Right hindlimb (tissue), 1 donor: Measurements from ENCODE around the gene OR1D2.
"Not testable (repeated sequence)": the region's sequence is repeated elsewhere in the genome, so short reads cannot be mapped to it uniquely, and the experiment has no call there.

Source experiments
- DNase-seq: peaks from one replicate; pipeline ENCODE4 v3.0.0-alpha.2; 2018

OR1D2 gene

GRCh38 chr17:3104322-3104721, at the start of gene OR1D2:
TSS of gene OR1D2 (minus strand) at chr17:3104422. CDS start at chr17:3092996, 11,426 bp downstream.
- no peak for DNase-seq

DNA sequence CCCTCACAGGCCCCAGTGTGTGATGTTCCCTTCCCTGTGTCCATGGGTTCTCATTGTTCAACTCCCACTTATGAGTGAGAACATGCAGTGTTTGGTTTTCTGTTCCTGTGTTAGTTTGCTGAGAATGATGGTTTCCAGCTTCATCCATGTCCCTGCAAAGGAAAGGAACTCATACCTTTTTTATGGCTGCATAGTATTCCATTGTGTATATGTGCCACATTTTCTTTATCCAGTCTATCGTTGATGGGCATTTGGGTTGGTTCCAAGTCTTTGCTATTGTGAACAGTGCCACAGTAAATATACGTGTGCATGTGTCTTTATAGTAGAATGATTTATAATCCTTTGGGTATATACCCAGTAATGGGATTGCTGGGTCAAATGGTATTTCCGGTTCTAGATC, 33.3 kb upstream of the OR1D2 start:
- not testable (repeated sequence) for DNase-seq

GRCh38 chr17:3127451-3127850, 23.2 kb upstream of the OR1D2 start, which contains the start of gene OR1G1:
TSS of gene OR1G1 (minus strand) at chr17:3127551. CDS start at chr17:3127551, 0 bp downstream.
- DNase-seq, result no peak

DNA sequence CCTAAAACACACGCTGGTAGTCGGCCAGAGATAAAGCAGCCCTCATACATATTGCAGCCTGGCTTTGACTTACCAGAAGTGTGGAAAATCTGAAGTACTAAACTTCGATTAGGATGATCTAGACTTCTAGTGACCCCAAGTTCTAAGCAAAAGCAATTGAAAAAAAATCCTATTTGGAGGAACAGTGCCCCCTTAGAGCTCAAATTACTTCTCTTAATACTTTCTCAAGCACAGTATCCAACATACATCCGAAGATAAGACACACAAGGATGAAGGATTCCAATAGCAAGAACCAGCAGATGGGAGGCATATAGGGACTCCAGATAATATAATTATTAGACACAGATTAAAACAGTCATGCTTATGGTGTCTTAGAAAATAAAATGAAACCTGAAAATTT, 30.4 kb downstream of the OR1D2 start:
- DNase-seq, result not testable (repeated sequence)

- DNase-seq, result not testable (repeated sequence)
Observed at GRCh38 chr17:3065192-3065591, 39.0 kb downstream of the OR1D2 start.

GRCh38 chr17:3063507-3063906, 40.7 kb downstream of the OR1D2 start, which contains the start of gene OR1D5:
TSS of gene OR1D5 (minus strand) at chr17:3063607. CDS start at chr17:3063607, 0 bp downstream.
- not testable (repeated sequence) for DNase-seq

- not testable (repeated sequence) for DNase-seq
Observed at GRCh38 chr17:3062824-3063377, 41.3 kb downstream of the OR1D2 start.

DNA sequence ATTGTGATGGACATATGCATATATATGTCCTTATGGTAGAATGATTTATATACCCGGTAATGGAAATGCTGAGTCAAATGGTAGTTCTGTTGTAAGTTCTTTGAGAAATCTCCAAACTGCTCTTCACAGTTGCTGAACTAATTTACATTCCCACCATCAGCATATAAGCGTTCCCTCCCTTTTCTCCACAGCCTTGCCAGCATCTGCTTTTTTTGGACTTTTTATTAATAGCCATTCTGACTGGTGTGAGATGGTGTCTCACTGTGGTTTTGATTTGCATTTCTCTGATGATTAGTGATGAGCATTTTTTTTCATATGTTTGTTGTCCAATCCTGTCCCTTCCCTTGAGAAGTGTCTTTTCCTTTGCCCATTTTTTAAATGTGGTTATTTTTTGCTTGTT, 49.4 kb downstream of the OR1D2 start:
- DNase-seq, result not testable (repeated sequence)

- DNase-seq, result no peak
Observed at GRCh38 chr17:3049705-3050295, 54.4 kb downstream of the OR1D2 start.

GRCh38 chr17:3048727-3049471, 55.3 kb downstream of the OR1D2 start:
- DNase-seq, result peak; percentile 99

DNA sequence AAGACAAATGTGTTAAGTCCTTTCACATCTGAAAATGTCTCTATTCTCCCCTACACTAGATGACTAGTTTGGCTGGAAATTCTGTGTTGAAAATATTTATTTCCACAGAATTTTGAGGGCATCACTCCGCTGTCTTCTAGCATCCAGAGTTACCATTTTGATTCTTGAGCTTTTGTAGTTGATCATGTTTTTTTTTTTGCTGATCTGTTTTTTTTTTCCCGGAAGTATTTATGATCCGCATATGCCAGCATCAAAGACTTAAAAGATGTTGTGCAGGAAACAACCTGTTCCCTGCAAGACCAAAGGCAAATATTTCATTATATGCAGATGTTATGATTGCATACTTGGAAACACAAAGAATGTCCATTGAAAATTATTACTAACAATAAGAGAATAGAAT, 57.5 kb downstream of the OR1D2 start:
- DNase-seq, result no peak

GRCh38 chr17:3043737-3044365, 60.4 kb downstream of the OR1D2 start:
- no peak for DNase-seq

- DNase-seq, result no peak
Observed at GRCh38 chr17:3040882-3041281, 63.3 kb downstream of the OR1D2 start.

- no peak for DNase-seq
Observed at GRCh38 chr17:3039736-3040135, 64.5 kb downstream of the OR1D2 start.

GRCh38 chr17:3038941-3039340, 65.3 kb downstream of the OR1D2 start:
- no peak for DNase-seq
